Measurements from ENCODE around the gene UBTD2.

DNA sequence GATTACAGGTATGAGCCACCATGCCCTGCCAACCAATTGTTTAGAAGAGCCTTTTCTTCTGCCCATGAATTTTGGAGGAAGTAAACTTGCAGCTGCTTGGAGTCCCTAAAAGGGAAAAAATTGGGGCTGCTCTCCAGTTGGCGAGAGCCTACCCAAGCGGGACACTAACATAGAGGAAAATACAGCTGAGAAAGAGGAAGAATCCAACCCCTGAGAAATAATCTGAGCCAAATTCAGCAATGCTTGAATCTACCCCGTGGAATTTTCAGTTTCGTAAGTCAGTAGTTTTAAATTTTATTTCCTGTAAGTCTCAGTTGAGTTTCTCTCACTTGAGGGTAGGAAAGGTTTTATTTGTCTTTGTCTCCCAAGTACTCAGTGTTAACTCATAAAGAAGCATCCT, 30.4 kb upstream of the UBTD2 start:
- TF ChIP-seq, protein P1, sequence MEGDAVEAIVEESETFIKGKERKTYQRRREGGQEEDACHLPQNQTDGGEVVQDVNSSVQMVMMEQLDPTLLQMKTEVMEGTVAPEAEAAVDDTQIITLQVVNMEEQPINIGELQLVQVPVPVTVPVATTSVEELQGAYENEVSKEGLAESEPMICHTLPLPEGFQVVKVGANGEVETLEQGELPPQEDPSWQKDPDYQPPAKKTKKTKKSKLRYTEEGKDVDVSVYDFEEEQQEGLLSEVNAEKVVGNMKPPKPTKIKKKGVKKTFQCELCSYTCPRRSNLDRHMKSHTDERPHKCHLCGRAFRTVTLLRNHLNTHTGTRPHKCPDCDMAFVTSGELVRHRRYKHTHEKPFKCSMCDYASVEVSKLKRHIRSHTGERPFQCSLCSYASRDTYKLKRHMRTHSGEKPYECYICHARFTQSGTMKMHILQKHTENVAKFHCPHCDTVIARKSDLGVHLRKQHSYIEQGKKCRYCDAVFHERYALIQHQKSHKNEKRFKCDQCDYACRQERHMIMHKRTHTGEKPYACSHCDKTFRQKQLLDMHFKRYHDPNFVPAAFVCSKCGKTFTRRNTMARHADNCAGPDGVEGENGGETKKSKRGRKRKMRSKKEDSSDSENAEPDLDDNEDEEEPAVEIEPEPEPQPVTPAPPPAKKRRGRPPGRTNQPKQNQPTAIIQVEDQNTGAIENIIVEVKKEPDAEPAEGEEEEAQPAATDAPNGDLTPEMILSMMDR (IDR thresholded peaks at IDR 0.05): no peak
- no peak for TF ChIP-seq POLR2A (IDR thresholded peaks at IDR 0.05)
